AG10803 (cell line): ENCODE measurements around the gene DPCD.

ENCODE experiments used
- DNase-seq: peaks from one replicate; pipeline ENCODE4 v3.0.0; 2010; ENCODE audit warnings: low read depth
- H3K4me3 ChIP-seq: 2 replicates; pipeline ENCODE4 v1.5.1; 2011; ENCODE audit warnings: mild to moderate bottlenecking, low read length, control low read depth
- CTCF ChIP-seq: conservative IDR thresholded peaks from 2 replicates; pipeline ENCODE4 v1.5.1; 2011; ENCODE audit warnings: mild to moderate bottlenecking, low read length, control low read depth, inconsistent platforms

The DPCD gene

GRCh38 chr10:101558671-101559595, 29.2 kb upstream of the DPCD start:
- DNase-seq = no peak
- no peak overlapping the region for H3K4me3 ChIP-seq
- TF ChIP-seq CTCF = no peak

- DNase-seq = no peak
- no peak for TF ChIP-seq CTCF
Observed at GRCh38 chr10:101559596-101560297, 28.4 kb upstream of the DPCD start.

GRCh38 chr10:101560298-101561067, 27.6 kb upstream of the DPCD start:
- no peak for TF ChIP-seq CTCF
- no peak for DNase-seq
- no peak overlapping the region for H3K4me3 ChIP-seq

More at GRCh38 chr10:101559596-101560297, 28.4 kb upstream of the DPCD start:
- H3K4me3 ChIP-seq = no peak overlapping the region

GRCh38 chr10:101561068-101561915, 26.8 kb upstream of the DPCD start:
- DNase-seq = no peak

GRCh38 chr10:101562231-101562630, 25.9 kb upstream of the DPCD start:
- no peak for TF ChIP-seq CTCF
- no peak for DNase-seq
- H3K4me3 ChIP-seq = no peak overlapping the region

More at GRCh38 chr10:101561068-101561915, 26.8 kb upstream of the DPCD start:
- no peak for TF ChIP-seq CTCF
- no peak overlapping the region for H3K4me3 ChIP-seq

- H3K4me3 ChIP-seq = no peak overlapping the region
- no peak for DNase-seq
- no peak for TF ChIP-seq CTCF
Observed at GRCh38 chr10:101563007-101563406, 25.1 kb upstream of the DPCD start.
